OCI-LY1 (cell line): ENCODE data around the gene NOXO1.

Experiments used
- EZH2 ChIP-seq: fragments of 200-600 bp; sonication (generic), shearing (Covaris generic); IDR thresholded peaks from 2 replicates; pipeline ENCODE4 v1.8.0; 2017; ENCODE audit warnings: borderline replicate concordance, mixed run types, mild to moderate bottlenecking, antibody characterized with exemption, low read length, moderate library complexity, mixed read lengths
- TF ChIP-seq, protein P1 (sequence below): fragments of 200-600 bp; sonication (generic), shearing (Covaris generic); IDR thresholded peaks from 2 replicates; pipeline ENCODE4 v1.5.1; 2017; ENCODE audit warnings: mild to moderate bottlenecking, antibody characterized with exemption, low read length, moderate library complexity, mixed read lengths

DNA sequence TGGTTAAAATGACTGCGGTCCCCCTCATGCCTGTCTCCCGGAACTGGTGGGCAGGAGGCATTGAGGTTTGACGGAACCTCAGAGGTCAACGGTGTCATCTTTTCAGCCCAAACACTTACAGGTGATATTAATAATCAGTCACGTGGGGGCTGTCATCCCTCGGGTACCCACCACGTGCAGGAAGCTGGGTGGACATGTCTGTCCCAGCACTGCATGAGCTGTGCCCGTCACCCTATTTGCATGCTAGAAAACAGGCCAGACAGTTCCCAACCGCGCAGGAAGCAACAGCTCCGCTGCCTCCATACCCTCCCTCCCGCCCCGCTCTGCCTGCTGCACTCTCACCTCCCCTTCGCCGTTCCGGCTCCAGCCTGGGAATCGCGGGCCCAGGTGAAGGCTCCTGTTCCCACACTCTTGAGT is 9.9 kb upstream of the NOXO1 start:
- TF ChIP-seq, protein P1, sequence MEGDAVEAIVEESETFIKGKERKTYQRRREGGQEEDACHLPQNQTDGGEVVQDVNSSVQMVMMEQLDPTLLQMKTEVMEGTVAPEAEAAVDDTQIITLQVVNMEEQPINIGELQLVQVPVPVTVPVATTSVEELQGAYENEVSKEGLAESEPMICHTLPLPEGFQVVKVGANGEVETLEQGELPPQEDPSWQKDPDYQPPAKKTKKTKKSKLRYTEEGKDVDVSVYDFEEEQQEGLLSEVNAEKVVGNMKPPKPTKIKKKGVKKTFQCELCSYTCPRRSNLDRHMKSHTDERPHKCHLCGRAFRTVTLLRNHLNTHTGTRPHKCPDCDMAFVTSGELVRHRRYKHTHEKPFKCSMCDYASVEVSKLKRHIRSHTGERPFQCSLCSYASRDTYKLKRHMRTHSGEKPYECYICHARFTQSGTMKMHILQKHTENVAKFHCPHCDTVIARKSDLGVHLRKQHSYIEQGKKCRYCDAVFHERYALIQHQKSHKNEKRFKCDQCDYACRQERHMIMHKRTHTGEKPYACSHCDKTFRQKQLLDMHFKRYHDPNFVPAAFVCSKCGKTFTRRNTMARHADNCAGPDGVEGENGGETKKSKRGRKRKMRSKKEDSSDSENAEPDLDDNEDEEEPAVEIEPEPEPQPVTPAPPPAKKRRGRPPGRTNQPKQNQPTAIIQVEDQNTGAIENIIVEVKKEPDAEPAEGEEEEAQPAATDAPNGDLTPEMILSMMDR: no peak
- TF ChIP-seq EZH2: no peak
